GDM1 (cell line): Measurements from ENCODE around the gene PYCARD.
A peak's percentile ranks its signal among the peaks of the same experiment; 100 is the strongest.
"Not testable (repeated sequence)": the region's sequence is repeated elsewhere in the genome, so short reads cannot be mapped to it uniquely, and the experiment has no call there.

Experiments used
- DNase-seq: peaks from one replicate; lab custom pipeline; 2025; lab: John Stamatoyannopoulos, UW

The PYCARD gene

GRCh38 chr16:31190818-31191444 lies 11.6 kb downstream of the PYCARD start:
- DNase-seq = no peak

GRCh38 chr16:31190061-31190460 lies 12.5 kb downstream of the PYCARD start:
- no peak for DNase-seq

- no peak for DNase-seq
Observed at GRCh38 chr16:31189412-31189778, 13.2 kb downstream of the PYCARD start.

GRCh38 chr16:31188450-31189411 lies 13.8 kb downstream of the PYCARD start:
- DNase-seq = no peak

- DNase-seq = no peak
Observed at GRCh38 chr16:31187808-31188189, 14.8 kb downstream of the PYCARD start.

GRCh38 chr16:31186930-31187807 lies 15.4 kb downstream of the PYCARD start:
- no peak for DNase-seq

- peak; percentile 17 for DNase-seq
Observed at GRCh38 chr16:31186176-31186575, 16.4 kb downstream of the PYCARD start.

- DNase-seq = no peak
Observed at GRCh38 chr16:31185339-31185738, 17.2 kb downstream of the PYCARD start.

- DNase-seq = no peak
Observed at GRCh38 chr16:31184888-31185287, 17.7 kb downstream of the PYCARD start.

- no peak for DNase-seq
Observed at GRCh38 chr16:31183432-31184428, 18.8 kb downstream of the PYCARD start.

- DNase-seq = no peak
Observed at GRCh38 chr16:31182391-31182790, 20.2 kb downstream of the PYCARD start.

- no peak for DNase-seq
Observed at GRCh38 chr16:31181102-31181830, 21.3 kb downstream of the PYCARD start.

- DNase-seq = peak; percentile 83
Observed at GRCh38 chr16:31179747-31180459, 22.7 kb downstream of the PYCARD start, which contains the start of gene FUS. Gene FUS, plus strand, starts transcription at chr16:31180139. Its CDS starts 76 bp downstream, at chr16:31180215.

GRCh38 chr16:31179219-31179746 lies 23.3 kb downstream of the PYCARD start:
- DNase-seq = no peak

GRCh38 chr16:31177136-31177535 lies 25.4 kb downstream of the PYCARD start:
- DNase-seq = peak; percentile 41

- not testable (repeated sequence) for DNase-seq
Observed at GRCh38 chr16:31170048-31170447, 32.5 kb downstream of the PYCARD start.

GRCh38 chr16:31168848-31169247 lies 33.7 kb downstream of the PYCARD start:
- no peak for DNase-seq

GRCh38 chr16:31167315-31167714 lies 35.2 kb downstream of the PYCARD start:
- DNase-seq = no peak

GRCh38 chr16:31157136-31157535 lies 45.4 kb downstream of the PYCARD start:
- DNase-seq = peak; percentile 53
